ENCODE measurements around the gene PCDHGB3.

Gene PCDHGB3

DNA sequence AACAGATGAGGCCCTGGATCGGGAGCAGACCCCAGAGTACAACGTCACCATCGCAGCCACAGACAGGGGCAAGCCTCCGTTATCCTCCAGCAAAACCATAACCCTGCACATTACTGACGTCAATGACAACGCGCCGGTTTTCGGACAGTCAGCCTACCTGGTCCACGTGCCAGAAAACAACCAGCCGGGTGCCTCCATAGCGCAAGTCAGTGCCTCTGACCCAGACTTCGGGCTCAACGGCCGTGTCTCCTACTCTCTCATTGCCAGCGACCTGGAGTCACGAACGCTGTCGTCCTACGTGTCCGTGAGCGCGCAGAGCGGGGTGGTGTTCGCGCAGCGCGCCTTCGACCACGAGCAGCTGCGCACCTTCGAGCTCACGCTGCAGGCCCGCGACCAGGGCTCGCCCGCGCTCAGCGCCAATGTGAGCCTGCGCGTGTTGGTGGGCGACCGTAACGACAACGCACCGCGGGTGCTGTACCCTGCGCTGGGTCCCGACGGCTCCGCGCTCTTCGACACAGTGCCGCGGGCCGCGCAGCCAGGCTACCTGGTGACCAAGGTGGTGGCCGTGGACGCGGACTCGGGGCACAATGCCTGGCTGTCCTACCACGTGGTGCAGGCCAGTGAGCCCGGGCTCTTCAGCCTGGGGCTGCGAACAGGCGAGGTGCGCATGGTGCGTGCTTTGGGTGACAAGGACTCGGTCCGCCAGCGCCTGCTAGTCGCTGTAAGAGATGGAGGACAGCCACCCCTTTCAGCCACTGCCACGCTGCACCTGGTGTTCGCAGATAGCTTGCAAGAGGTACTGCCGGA lies 49.2 kb downstream of the PCDHGB3 start:
- Mint-ChIP-seq H3K27me3 (ENCODE audit: low read depth) (peaks cover 15% of the 10 kb centered on the region), H3K27ac (no peak overlapping the region), H3K4me1 (no peaks in the 10 kb centered on the region), H3K9me3 (peaks cover 83% of the 10 kb centered on the region), H3K4me3 (no peak overlapping the region), H3K36me3 (ENCODE audit: low read depth) (peaks cover 96% of the 10 kb centered on the region)
- TF ChIP-seq, protein P1, sequence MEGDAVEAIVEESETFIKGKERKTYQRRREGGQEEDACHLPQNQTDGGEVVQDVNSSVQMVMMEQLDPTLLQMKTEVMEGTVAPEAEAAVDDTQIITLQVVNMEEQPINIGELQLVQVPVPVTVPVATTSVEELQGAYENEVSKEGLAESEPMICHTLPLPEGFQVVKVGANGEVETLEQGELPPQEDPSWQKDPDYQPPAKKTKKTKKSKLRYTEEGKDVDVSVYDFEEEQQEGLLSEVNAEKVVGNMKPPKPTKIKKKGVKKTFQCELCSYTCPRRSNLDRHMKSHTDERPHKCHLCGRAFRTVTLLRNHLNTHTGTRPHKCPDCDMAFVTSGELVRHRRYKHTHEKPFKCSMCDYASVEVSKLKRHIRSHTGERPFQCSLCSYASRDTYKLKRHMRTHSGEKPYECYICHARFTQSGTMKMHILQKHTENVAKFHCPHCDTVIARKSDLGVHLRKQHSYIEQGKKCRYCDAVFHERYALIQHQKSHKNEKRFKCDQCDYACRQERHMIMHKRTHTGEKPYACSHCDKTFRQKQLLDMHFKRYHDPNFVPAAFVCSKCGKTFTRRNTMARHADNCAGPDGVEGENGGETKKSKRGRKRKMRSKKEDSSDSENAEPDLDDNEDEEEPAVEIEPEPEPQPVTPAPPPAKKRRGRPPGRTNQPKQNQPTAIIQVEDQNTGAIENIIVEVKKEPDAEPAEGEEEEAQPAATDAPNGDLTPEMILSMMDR (IDR thresholded peaks at IDR 0.05; ENCODE audit: unreplicated experiment in 3 of 3), result no peak

DNA sequence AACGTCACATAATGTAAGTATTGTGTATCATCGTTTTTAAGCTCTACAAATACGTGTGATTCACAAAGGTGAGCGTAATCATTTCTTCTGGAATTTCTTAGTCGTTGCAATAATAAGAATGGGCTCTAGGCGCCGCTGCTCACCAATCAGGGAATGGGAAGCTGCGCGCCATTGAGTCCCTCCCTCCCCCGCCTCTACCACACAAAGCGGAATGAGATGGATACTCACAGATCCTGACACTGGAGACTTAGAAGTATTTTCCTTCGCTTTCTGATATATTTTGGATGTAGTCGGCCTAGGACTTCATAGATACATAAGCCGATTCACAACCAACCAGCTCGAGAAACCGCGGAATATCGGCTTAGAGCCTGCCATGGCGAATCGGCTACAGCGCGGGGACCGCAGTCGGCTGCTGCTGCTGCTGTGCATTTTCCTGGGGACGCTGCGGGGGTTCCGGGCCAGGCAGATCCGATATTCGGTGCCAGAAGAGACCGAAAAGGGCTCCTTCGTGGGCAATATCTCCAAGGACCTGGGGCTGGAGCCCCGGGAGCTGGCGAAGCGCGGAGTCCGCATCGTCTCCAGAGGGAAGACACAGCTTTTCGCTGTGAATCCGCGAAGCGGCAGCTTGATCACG lies 50.9 kb downstream of the PCDHGB3 start, which contains the start of gene PCDHGA11:
TSS of gene PCDHGA11 (plus strand) at position 197 of the 634 bp plus-strand sequence. CDS start at position 374, 177 bp downstream.
- Mint-ChIP-seq H3K4me3 (no peak within 1 kb of the TSS), H3K27me3 (ENCODE audit: low read depth) (peaks cover 16% of the 10 kb centered on the region)

DNA sequence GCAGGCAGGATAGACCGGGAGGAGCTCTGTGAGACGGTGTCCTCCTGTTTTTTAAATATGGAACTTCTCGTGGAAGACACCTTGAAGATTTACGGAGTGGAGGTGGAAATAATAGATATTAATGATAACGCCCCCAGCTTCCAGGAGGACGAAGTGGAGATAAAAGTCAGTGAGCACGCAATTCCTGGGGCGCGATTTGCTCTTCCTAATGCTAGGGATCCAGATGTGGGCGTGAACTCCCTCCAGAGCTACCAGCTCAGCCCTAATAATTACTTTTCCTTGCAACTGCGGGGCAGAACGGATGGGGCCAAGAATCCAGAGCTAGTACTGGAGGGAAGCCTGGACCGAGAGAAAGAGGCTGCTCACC lies 51.4 kb downstream of the PCDHGB3 start:
- Mint-ChIP-seq H3K27ac (no peak overlapping the region), H3K9me3 (peaks cover 84% of the 10 kb centered on the region), H3K27me3 (ENCODE audit: low read depth) (peaks cover 15% of the 10 kb centered on the region), H3K4me1 (no peaks in the 10 kb centered on the region), H3K4me3 (no peak overlapping the region), H3K36me3 (ENCODE audit: low read depth) (peaks cover 96% of the 10 kb centered on the region)
- TF ChIP-seq, protein P1 (IDR thresholded peaks at IDR 0.05; ENCODE audit: unreplicated experiment in 3 of 3), result no peak

More for the DNA sequence above, 50.9 kb downstream of the PCDHGB3 start, which contains the start of gene PCDHGA11:
- H3K9me3 Mint-ChIP-seq, result peaks cover 84% of the 10 kb centered on the region
- TF ChIP-seq, protein P1 (IDR thresholded peaks at IDR 0.05; ENCODE audit: unreplicated experiment in 3 of 3), result no peak
- H3K36me3 Mint-ChIP-seq (ENCODE audit: low read depth), result peaks cover 96% of the 10 kb centered on the region
- no peak within 1 kb of the TSS for H3K27ac Mint-ChIP-seq
- H3K4me1 Mint-ChIP-seq, result no peaks in the 10 kb centered on the region
